ENCODE measurements around the gene APP.

The APP gene

GRCh38 chr21:26055010-26055409 lies 115.6 kb downstream of the APP start:
- Histone ChIP-seq H3K27me3 (ENCODE audit: insufficient read depth, poor library complexity, severe bottlenecking) (no peaks in the 10 kb centered on the region), H3K4me3 (replicated peaks; ENCODE audit: insufficient read depth, low read length) (no peak overlapping the region), H3K27ac (replicated peaks) (no peak overlapping the region)
- no peak for DNase-seq (ENCODE audit: low read depth in 1 of 2, low spot score in 1 of 2)
- TF ChIP-seq SPI1 (IDR thresholded peaks at IDR 0.05; ENCODE audit: borderline replicate concordance, low read depth) (no peak), GABPA (IDR thresholded peaks at IDR 0.05; ENCODE audit: low read depth) (no peak)
- TF ChIP-seq, protein P1, sequence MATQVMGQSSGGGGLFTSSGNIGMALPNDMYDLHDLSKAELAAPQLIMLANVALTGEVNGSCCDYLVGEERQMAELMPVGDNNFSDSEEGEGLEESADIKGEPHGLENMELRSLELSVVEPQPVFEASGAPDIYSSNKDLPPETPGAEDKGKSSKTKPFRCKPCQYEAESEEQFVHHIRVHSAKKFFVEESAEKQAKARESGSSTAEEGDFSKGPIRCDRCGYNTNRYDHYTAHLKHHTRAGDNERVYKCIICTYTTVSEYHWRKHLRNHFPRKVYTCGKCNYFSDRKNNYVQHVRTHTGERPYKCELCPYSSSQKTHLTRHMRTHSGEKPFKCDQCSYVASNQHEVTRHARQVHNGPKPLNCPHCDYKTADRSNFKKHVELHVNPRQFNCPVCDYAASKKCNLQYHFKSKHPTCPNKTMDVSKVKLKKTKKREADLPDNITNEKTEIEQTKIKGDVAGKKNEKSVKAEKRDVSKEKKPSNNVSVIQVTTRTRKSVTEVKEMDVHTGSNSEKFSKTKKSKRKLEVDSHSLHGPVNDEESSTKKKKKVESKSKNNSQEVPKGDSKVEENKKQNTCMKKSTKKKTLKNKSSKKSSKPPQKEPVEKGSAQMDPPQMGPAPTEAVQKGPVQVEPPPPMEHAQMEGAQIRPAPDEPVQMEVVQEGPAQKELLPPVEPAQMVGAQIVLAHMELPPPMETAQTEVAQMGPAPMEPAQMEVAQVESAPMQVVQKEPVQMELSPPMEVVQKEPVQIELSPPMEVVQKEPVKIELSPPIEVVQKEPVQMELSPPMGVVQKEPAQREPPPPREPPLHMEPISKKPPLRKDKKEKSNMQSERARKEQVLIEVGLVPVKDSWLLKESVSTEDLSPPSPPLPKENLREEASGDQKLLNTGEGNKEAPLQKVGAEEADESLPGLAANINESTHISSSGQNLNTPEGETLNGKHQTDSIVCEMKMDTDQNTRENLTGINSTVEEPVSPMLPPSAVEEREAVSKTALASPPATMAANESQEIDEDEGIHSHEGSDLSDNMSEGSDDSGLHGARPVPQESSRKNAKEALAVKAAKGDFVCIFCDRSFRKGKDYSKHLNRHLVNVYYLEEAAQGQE (IDR thresholded peaks at IDR 0.05; ENCODE audit: insufficient replicate concordance, low read depth), result no peak

DNA sequence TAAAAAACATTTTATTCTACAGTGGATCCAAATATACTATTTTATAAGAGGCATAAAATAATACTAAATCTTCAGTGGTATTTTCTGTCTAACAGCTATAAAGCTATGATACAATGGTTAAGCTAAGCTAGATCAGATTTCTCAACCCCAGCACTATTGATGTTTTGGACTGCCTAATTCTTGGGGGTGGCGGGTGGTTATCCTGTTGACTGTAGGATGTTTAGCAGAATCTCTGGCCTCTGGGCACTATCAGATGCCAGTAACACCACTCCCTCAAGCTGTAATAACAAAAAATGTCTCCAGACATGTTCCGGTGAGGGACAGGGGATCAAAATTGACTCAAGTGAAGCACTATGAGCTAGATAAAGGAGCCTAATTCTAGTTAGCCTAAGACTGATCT lies 118.5 kb downstream of the APP start:
- no peak overlapping the region for H3K4me3 ChIP-seq (replicated peaks; ENCODE audit: insufficient read depth, low read length)
- no peaks in the 10 kb centered on the region for H3K27me3 ChIP-seq (ENCODE audit: insufficient read depth, poor library complexity, severe bottlenecking)
- TF ChIP-seq SPI1 (IDR thresholded peaks at IDR 0.05; ENCODE audit: borderline replicate concordance, low read depth), result no peak
- no peak for TF ChIP-seq POLR2AphosphoS5 (IDR thresholded peaks at IDR 0.05; ENCODE audit: low read depth)
- TF ChIP-seq GABPA (IDR thresholded peaks at IDR 0.05; ENCODE audit: low read depth), result no peak
- no peak for TF ChIP-seq CTCF (IDR thresholded peaks at IDR 0.05; ENCODE audit: insufficient read depth, low read length)
- TF ChIP-seq, protein P1 (IDR thresholded peaks at IDR 0.05; ENCODE audit: insufficient replicate concordance, low read depth), result no peak
- no peak overlapping the region for H3K27ac ChIP-seq (replicated peaks)
- DNase-seq (ENCODE audit: low read depth in 1 of 2, low spot score in 1 of 2), result no peak

- DNase-seq (ENCODE audit: low read depth in 1 of 2, low spot score in 1 of 2), result no peak
- Histone ChIP-seq H3K27me3 (ENCODE audit: insufficient read depth, poor library complexity, severe bottlenecking) (no peaks in the 10 kb centered on the region), H3K4me3 (replicated peaks; ENCODE audit: insufficient read depth, low read length) (no peak overlapping the region), H3K27ac (replicated peaks) (no peak overlapping the region)
- no peak for TF ChIP-seq POLR2AphosphoS5 (IDR thresholded peaks at IDR 0.05; ENCODE audit: low read depth)
- TF ChIP-seq, protein P1 (IDR thresholded peaks at IDR 0.05; ENCODE audit: insufficient replicate concordance, low read depth), result no peak
- no peak for TF ChIP-seq GABPA (IDR thresholded peaks at IDR 0.05; ENCODE audit: low read depth)
- no peak for TF ChIP-seq CTCF (IDR thresholded peaks at IDR 0.05; ENCODE audit: insufficient read depth, low read length)
- TF ChIP-seq SPI1 (IDR thresholded peaks at IDR 0.05; ENCODE audit: borderline replicate concordance, low read depth), result no peak
Observed at GRCh38 chr21:26050857-26051256, 119.7 kb downstream of the APP start.
